HEK293 (cell line): ENCODE measurements around the gene C11orf87.

ENCODE experiments used
- CTCF ChIA-PET: fragments of 350-600 bp; formaldehyde crosslinking; extraction: SDS; loops from one replicate; lab custom pipeline; 2021; ENCODE audit warnings: antibody characterized with exemption; lab: Yijun Ruan, JAX
- POLR2A ChIA-PET: fragments of 300-600 bp; formaldehyde crosslinking; extraction: SDS; loops from one replicate; lab custom pipeline; 2020; ENCODE audit warnings: antibody characterized with exemption, inconsistent platforms; lab: Yijun Ruan, JAX
- H3K27ac ChIP-seq: fragments of 200-500 bp; sonication (Bioruptor generic); 2 replicates; pipeline ENCODE4 v1.5.1; 2014; ENCODE audit warnings: low read depth, low read length, control low read depth, inconsistent platforms; ENCODE audit errors: extremely low read depth
- H3K36me3 ChIP-seq, 2 experiments: fragments of 200-500 bp in 1 of 2; sonication (Bioruptor generic) in 1 of 2; 1 replicate in 1 of 2; 2 replicates in 1 of 2; pipeline ENCODE4 v1.5.1; 2014 to 2017; ENCODE audit warnings: inconsistent platforms in 2 of 2, low read length in 2 of 2; ENCODE audit not compliant: control insufficient read depth in 2 of 2, insufficient read depth in 1 of 2
- H3K4me1 ChIP-seq: fragments of 200-500 bp; sonication (Bioruptor generic); 2 replicates; pipeline ENCODE4 v1.5.1; 2014; ENCODE audit warnings: mild to moderate bottlenecking, low read length, inconsistent platforms; ENCODE audit not compliant: control insufficient read depth, insufficient read depth
- H3K4me3 ChIP-seq: 2 replicates; pipeline ENCODE4 v1.5.1; 2011; ENCODE audit warnings: low read depth, mild to moderate bottlenecking, control low read depth, low read length, moderate library complexity
- H3K9me3 ChIP-seq: fragments of 200-500 bp; sonication (Bioruptor generic); 2 replicates; pipeline ENCODE4 v1.5.1; 2014; ENCODE audit warnings: low read depth, low read length, inconsistent platforms; ENCODE audit not compliant: control insufficient read depth, insufficient read depth
- KLF10 ChIP-seq: fragments of 450-650 bp; IDR thresholded peaks from 2 replicates; pipeline ENCODE4 v1.5.1; 2018; ENCODE audit warnings: missing biosample characterization, mild to moderate bottlenecking, missing genetic modification characterization
- KLF9 ChIP-seq: fragments of 450-650 bp; formaldehyde crosslinking; IDR thresholded peaks from 2 replicates; pipeline ENCODE4 v1.5.1; 2016; ENCODE audit warnings: missing biosample characterization, missing genetic modification characterization, low read depth
- ZFHX2 ChIP-seq: fragments of 450-650 bp; formaldehyde crosslinking; conservative IDR thresholded peaks from 2 replicates; pipeline ENCODE4 v1.5.1; 2016; ENCODE audit warnings: missing biosample characterization, missing genetic modification characterization
- ZNF112 ChIP-seq: fragments of 450-650 bp; formaldehyde crosslinking; IDR thresholded peaks from 2 replicates; pipeline ENCODE4 v1.5.0; 2017; ENCODE audit warnings: missing biosample characterization, missing genetic modification characterization
- ZNF157 ChIP-seq: fragments of 450-650 bp; formaldehyde crosslinking; IDR thresholded peaks from 2 replicates; pipeline ENCODE4 v1.5.1; 2016; ENCODE audit warnings: missing biosample characterization, missing genetic modification characterization
- ZNF202 ChIP-seq: fragments of 450-650 bp; formaldehyde crosslinking; IDR thresholded peaks from 2 replicates; pipeline ENCODE4 v1.5.1; 2016; ENCODE audit warnings: missing biosample characterization, missing genetic modification characterization, borderline replicate concordance
- ZNF239 ChIP-seq: fragments of 450-650 bp; formaldehyde crosslinking; IDR thresholded peaks from 2 replicates; pipeline ENCODE4 v1.5.1; 2016; ENCODE audit warnings: missing biosample characterization, missing genetic modification characterization
- ZNF24 ChIP-seq: fragments of 450-650 bp; formaldehyde crosslinking; IDR thresholded peaks from 2 replicates; pipeline ENCODE4 v1.5.1; 2016; ENCODE audit warnings: missing biosample characterization, missing genetic modification characterization
- ZNF302 ChIP-seq: fragments of 450-650 bp; formaldehyde crosslinking; IDR thresholded peaks from 2 replicates; pipeline ENCODE4 v1.5.1; 2016; ENCODE audit warnings: missing biosample characterization, missing genetic modification characterization, low read depth
- ZNF426 ChIP-seq: fragments of 450-650 bp; formaldehyde crosslinking; IDR thresholded peaks from 2 replicates; pipeline ENCODE4 v1.5.1; 2017; ENCODE audit warnings: missing biosample characterization, missing genetic modification characterization, mild to moderate bottlenecking, inconsistent platforms, moderate library complexity
- ZNF530 ChIP-seq: fragments of 450-650 bp; formaldehyde crosslinking; IDR thresholded peaks from 2 replicates; pipeline ENCODE4 v1.5.1; 2016; ENCODE audit warnings: low read depth, missing biosample characterization, missing genetic modification characterization
- ZNF561 ChIP-seq: fragments of 450-650 bp; IDR thresholded peaks from 2 replicates; pipeline ENCODE4 v1.5.1; 2018; ENCODE audit warnings: missing biosample characterization, missing genetic modification characterization, borderline replicate concordance
- ZNF600 ChIP-seq: fragments of 450-650 bp; formaldehyde crosslinking; IDR thresholded peaks from 2 replicates; pipeline ENCODE4 v1.5.1; 2016; ENCODE audit warnings: missing biosample characterization, missing genetic modification characterization
- ZNF707 ChIP-seq: fragments of 450-650 bp; formaldehyde crosslinking; IDR thresholded peaks from 2 replicates; pipeline ENCODE4 v1.5.1; 2016; ENCODE audit warnings: missing biosample characterization, missing genetic modification characterization
- ZNF768 ChIP-seq: fragments of 450-650 bp; formaldehyde crosslinking; IDR thresholded peaks from 2 replicates; pipeline ENCODE4 v1.5.1; 2018; ENCODE audit warnings: missing biosample characterization, mild to moderate bottlenecking, missing genetic modification characterization
- ZNF830 ChIP-seq: fragments of 450-650 bp; IDR thresholded peaks from 2 replicates; pipeline ENCODE4 v1.5.0; 2018; ENCODE audit warnings: missing biosample characterization, missing genetic modification characterization, low read depth, mild to moderate bottlenecking, moderate library complexity
- ZNF843 ChIP-seq: fragments of 450-650 bp; formaldehyde crosslinking; IDR thresholded peaks from 2 replicates; pipeline ENCODE4 v1.5.1; 2016; ENCODE audit warnings: missing biosample characterization, missing genetic modification characterization
- ZSCAN5A ChIP-seq: fragments of 450-650 bp; formaldehyde crosslinking; IDR thresholded peaks from 2 replicates; pipeline ENCODE4 v1.5.1; 2016; ENCODE audit warnings: missing biosample characterization, missing genetic modification characterization
- TF ChIP-seq, protein P1 (sequence below): fragments of 450-650 bp; formaldehyde crosslinking; IDR thresholded peaks from 2 replicates; pipeline ENCODE4 v1.5.1; 2016; ENCODE audit warnings: missing biosample characterization, missing genetic modification characterization
- TF ChIP-seq, protein P2 (sequence below): fragments of 450-650 bp; formaldehyde crosslinking; IDR thresholded peaks from 2 replicates; pipeline ENCODE4 v1.5.1; 2016; ENCODE audit warnings: missing biosample characterization, missing genetic modification characterization, borderline replicate concordance
- TF ChIP-seq, protein P3 (sequence below): fragments of 450-650 bp; formaldehyde crosslinking; IDR thresholded peaks from 2 replicates; pipeline ENCODE4 v1.5.1; 2017; ENCODE audit warnings: missing biosample characterization, missing genetic modification characterization

The C11orf87 gene

DNA sequence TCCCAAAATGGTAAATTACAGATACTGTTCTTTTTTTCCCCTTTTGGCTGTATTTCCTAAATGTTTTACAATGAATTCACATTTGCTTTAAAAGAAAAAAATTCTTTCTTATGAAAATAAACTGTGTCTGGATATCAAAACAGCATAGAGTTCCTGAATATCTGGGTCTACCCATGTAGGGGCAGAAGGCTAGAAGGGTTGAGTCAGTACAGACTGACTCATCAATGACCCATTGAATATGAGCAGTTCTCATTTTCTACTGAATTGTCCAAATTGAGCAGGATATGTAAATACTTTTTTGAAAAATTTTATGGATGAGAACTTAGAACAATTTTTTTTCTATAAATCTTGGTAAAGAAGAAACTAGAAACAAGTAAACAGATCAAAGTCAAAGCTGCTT is 16.3 kb upstream of the C11orf87 start (continued):
- TF ChIP-seq, protein P1, sequence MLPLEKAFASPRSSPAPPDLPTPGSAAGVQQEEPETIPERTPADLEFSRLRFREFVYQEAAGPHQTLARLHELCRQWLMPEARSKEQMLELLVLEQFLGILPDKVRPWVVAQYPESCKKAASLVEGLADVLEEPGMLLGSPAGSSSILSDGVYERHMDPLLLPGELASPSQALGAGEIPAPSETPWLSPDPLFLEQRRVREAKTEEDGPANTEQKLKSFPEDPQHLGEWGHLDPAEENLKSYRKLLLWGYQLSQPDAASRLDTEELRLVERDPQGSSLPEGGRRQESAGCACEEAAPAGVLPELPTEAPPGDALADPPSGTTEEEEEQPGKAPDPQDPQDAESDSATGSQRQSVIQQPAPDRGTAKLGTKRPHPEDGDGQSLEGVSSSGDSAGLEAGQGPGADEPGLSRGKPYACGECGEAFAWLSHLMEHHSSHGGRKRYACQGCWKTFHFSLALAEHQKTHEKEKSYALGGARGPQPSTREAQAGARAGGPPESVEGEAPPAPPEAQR (tag by site-specific recombination) = no peak

DNA sequence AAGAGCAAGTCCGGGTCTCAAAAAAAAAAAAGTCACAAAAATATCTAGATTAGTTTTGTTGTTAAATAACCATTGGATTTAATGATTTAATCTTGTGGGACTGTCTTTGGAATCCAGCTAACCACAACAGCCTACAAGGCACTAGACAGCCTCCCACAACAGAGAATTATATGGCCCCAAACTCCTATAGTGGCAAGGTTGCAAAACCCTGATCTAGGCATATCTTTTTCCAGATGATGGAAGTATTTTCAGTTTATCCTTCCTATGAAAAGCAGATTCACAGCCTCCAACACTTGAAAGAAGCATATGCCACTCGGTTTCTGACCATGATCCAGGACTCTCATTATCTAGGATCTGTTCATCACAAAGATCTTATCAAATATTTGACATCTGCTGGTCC is 5.4 kb upstream of the C11orf87 start:
- Histone ChIP-seq H3K36me3 (no peaks in the 10 kb centered on the region), H3K27ac (no peak overlapping the region), H3K4me1 (no peaks in the 10 kb centered on the region), H3K4me3 (no peak overlapping the region), H3K9me3 (no peaks in the 10 kb centered on the region)
- TF ChIP-seq ZNF707 (no peak), ZNF561 (tag by site-specific recombination) (no peak), ZNF426 (tag by site-specific recombination) (no peak), ZNF768 (tag by site-specific recombination) (no peak), ZNF530 (tag by site-specific recombination) (no peak), ZNF600 (no peak), KLF9 (tag by site-specific recombination) (no peak), ZFHX2 (tag by site-specific recombination) (no peak), ZNF202 (tag by site-specific recombination) (no peak), ZNF157 (tag by site-specific recombination) (no peak), ZSCAN5A (tag by site-specific recombination) (no peak), ZNF239 (tag by site-specific recombination) (no peak), KLF10 (tag by site-specific recombination) (no peak), ZNF112 (tag by site-specific recombination) (no peak), ZNF830 (no peak), ZNF302 (tag by site-specific recombination) (no peak), ZNF843 (tag by site-specific recombination) (no peak), ZNF24 (tag by site-specific recombination) (no peak)
- TF ChIP-seq, protein P2, sequence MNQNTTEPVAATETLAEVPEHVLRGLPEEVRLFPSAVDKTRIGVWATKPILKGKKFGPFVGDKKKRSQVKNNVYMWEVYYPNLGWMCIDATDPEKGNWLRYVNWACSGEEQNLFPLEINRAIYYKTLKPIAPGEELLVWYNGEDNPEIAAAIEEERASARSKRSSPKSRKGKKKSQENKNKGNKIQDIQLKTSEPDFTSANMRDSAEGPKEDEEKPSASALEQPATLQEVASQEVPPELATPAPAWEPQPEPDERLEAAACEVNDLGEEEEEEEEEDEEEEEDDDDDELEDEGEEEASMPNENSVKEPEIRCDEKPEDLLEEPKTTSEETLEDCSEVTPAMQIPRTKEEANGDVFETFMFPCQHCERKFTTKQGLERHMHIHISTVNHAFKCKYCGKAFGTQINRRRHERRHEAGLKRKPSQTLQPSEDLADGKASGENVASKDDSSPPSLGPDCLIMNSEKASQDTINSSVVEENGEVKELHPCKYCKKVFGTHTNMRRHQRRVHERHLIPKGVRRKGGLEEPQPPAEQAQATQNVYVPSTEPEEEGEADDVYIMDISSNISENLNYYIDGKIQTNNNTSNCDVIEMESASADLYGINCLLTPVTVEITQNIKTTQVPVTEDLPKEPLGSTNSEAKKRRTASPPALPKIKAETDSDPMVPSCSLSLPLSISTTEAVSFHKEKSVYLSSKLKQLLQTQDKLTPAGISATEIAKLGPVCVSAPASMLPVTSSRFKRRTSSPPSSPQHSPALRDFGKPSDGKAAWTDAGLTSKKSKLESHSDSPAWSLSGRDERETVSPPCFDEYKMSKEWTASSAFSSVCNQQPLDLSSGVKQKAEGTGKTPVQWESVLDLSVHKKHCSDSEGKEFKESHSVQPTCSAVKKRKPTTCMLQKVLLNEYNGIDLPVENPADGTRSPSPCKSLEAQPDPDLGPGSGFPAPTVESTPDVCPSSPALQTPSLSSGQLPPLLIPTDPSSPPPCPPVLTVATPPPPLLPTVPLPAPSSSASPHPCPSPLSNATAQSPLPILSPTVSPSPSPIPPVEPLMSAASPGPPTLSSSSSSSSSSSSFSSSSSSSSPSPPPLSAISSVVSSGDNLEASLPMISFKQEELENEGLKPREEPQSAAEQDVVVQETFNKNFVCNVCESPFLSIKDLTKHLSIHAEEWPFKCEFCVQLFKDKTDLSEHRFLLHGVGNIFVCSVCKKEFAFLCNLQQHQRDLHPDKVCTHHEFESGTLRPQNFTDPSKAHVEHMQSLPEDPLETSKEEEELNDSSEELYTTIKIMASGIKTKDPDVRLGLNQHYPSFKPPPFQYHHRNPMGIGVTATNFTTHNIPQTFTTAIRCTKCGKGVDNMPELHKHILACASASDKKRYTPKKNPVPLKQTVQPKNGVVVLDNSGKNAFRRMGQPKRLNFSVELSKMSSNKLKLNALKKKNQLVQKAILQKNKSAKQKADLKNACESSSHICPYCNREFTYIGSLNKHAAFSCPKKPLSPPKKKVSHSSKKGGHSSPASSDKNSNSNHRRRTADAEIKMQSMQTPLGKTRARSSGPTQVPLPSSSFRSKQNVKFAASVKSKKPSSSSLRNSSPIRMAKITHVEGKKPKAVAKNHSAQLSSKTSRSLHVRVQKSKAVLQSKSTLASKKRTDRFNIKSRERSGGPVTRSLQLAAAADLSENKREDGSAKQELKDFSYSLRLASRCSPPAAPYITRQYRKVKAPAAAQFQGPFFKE (tag by site-specific recombination) = no peak
- TF ChIP-seq, protein P3, sequence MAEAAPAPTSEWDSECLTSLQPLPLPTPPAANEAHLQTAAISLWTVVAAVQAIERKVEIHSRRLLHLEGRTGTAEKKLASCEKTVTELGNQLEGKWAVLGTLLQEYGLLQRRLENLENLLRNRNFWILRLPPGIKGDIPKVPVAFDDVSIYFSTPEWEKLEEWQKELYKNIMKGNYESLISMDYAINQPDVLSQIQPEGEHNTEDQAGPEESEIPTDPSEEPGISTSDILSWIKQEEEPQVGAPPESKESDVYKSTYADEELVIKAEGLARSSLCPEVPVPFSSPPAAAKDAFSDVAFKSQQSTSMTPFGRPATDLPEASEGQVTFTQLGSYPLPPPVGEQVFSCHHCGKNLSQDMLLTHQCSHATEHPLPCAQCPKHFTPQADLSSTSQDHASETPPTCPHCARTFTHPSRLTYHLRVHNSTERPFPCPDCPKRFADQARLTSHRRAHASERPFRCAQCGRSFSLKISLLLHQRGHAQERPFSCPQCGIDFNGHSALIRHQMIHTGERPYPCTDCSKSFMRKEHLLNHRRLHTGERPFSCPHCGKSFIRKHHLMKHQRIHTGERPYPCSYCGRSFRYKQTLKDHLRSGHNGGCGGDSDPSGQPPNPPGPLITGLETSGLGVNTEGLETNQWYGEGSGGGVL (tag by site-specific recombination) = no peak
- CTCF ChIA-PET = no interaction called here
- POLR2A ChIA-PET = interaction anchor here (0.6 kb wide), 1 partner anchor 8 kb away, joined by 3 read pairs; no protein-coding TSS in a partner anchor
